T47D (cell line): Measurements from ENCODE around the gene JAK2.
"Not testable (repeated sequence)": the region's sequence is repeated elsewhere in the genome, so short reads cannot be mapped to it uniquely, and the experiment has no call there.

Experiments
- DNase-seq, 2 experiments: peaks; one replicate each; pipeline versions ENCODE4 v3.0.0 to v3.0.0-alpha.2; 2011 to 2012; ENCODE audit warnings: low read depth in 1 of 2, low spot score in 1 of 2
- JUND ChIP-seq: IDR thresholded peaks from 2 replicates; pipeline ENCODE4 v1.6.1; 2012; ENCODE audit warnings: low read depth
- in situ Hi-C: cut with HindIII; loops from 2 replicates; pipeline ENCODE4 v1.10.0; 2016; ENCODE audit warnings: low sequenced_read_pairs, low pct_unique_long_range_greater_than_20kb

The JAK2 gene

GRCh38 chr9:4984621-4985385 lies at the start of gene JAK2:
JAK2 (plus strand) TSS chr9:4985272; CDS start chr9:5021988, 36,716 bp downstream.
- peak; percentile 40; the same call in 1 of the 2 replicates for TF ChIP-seq JUND
- in situ Hi-C loops, result no loop called here

GRCh38 chr9:4936277-4936676 lies 48.8 kb upstream of the JAK2 start:
- TF ChIP-seq JUND, result no peak
- in situ Hi-C loops, result no loop called here
- no peak for DNase-seq

More at GRCh38 chr9:4984621-4985385, at the start of gene JAK2:
- peak; percentile 61 to 96 for DNase-seq

DNA sequence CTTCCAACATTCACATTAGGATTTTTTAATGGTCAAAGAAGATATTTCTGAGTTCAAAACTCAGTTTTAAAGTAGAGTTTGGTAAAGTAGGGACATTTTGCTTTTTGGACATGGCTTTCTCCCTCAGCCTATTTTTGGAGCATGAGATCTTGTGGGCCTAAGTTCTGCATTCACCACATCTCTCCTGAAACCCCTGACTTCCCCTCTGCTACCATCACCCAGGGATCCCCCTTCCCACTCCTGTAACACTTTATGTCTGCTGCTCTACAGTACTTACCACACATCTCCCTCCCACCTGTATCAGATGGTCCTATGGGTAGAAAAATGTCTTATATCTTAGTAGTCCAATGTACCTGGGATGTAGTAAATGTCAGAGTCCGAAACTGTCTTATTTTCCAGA lies 48.2 kb upstream of the JAK2 start:
- in situ Hi-C loops, result no loop called here
- TF ChIP-seq JUND, result no peak
- no peak for DNase-seq

DNA sequence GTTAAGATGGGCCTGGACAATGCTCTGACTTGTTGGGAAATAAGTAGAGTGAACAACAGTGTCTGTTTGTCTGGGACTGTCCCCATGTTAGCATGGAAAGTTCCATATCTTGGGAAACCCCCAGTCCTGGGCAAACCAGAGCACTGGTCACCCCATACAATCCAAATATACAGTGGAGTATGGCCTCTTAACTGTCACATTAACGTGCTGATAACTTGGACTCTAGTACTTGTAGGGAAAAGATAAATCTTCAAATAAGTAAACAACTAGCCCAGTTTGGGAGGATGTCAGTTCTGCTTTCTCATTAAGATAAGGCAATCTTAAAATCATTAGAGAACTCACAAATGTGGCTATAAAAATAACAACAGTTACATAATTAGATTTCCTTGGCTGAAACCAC lies 47.6 kb upstream of the JAK2 start:
- DNase-seq, result no peak
- in situ Hi-C loops, result no loop called here
- TF ChIP-seq JUND, result no peak

DNA sequence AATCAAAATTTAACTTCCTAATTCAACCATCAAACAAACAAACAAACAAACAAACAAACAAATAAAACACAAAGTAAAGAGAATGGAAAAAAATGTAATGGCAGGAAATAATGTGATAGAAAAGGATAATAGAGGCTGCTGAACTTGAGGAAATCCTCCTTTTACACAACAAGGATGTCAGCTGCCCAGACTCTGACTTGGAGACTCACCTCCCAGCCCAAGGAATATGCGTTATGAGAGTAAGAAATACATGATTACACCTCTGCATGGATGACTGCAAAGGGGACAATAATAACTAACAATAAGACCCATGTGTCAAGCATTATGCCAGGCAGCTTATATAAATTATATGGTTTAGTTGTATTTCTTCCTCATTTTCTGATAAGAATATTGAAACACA lies 46.6 kb upstream of the JAK2 start:
- TF ChIP-seq JUND, result no peak
- in situ Hi-C loops, result no loop called here
- DNase-seq, result no peak

- no peak for TF ChIP-seq JUND
- no peak for DNase-seq
- in situ Hi-C loops, result no loop called here
Measured at GRCh38 chr9:4939118-4939561, 45.9 kb upstream of the JAK2 start.

GRCh38 chr9:4942042-4942691 lies 42.9 kb upstream of the JAK2 start:
- DNase-seq, in situ Hi-C loops: not testable (repeated sequence)

- TF ChIP-seq JUND, result no peak
- in situ Hi-C loops, result no loop called here
- no peak for DNase-seq
Measured at GRCh38 chr9:4943346-4943745, 41.7 kb upstream of the JAK2 start.

DNA sequence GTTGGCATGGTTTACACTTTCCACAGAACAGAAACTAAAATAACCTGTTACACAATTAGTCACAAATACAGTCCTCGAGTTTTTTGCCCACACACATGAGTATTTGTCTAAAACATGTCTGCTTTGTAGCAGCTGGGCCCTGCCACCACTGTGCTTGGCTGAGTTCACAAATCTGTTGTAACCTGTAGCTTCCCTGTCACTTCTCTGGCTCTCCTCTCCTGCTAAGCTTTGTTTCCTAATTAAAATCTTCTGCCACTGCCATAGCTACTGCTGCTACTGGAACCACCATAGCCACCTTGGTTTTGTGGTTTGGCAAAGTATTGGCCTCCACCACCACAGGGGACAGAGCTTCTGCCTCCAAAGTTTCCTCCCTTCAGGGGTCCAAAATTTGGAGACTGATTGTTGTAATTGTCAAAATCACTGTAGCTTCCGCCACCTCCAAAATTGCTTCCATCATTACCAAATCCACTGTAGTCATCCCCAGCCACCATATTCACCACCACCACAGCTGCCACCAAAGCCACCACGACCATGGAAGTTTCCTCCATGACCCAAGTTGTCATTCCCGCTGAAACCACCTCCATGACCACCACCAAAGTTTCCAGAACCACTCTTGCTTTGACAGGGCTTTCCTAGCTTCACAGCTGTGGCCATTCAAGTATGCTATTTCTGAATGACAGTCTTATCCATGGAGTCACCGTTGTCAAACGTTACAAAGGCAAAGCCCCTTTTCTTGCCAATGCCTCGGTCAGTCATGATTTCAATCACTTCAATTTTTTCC lies 40.5 kb upstream of the JAK2 start:
- DNase-seq, in situ Hi-C loops: not testable (repeated sequence)

- in situ Hi-C loops, result no loop called here
- TF ChIP-seq JUND, result no peak
- DNase-seq, result no peak
Measured at GRCh38 chr9:4946937-4947336, 38.1 kb upstream of the JAK2 start.

DNA sequence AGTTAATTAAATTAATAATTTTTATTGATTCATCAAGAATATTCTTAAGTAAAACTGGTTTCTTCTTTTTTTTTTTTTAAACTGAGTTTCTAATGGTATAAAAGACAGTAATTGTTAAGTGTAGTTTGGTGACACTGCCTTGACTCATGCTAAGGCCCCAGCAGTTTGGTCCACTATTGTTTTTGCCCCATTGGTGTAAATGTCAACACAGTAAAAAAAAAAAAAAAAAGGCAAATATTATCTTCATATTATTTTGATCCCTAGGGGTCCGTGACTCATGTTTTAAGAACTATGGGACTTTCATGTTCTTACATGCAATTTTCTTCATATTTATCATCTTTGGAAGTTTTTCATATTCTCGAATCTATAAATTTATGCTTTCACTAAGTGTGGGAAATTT lies 29.2 kb upstream of the JAK2 start:
- in situ Hi-C loops, result no loop called here
- DNase-seq, result no peak
- no peak for TF ChIP-seq JUND

- in situ Hi-C loops, result no loop called here
- DNase-seq, result no peak
- TF ChIP-seq JUND, result no peak
Measured at GRCh38 chr9:4959031-4959430, 26.0 kb upstream of the JAK2 start.

GRCh38 chr9:4962085-4962484 lies 23.0 kb upstream of the JAK2 start:
- TF ChIP-seq JUND, result no peak
- no peak for DNase-seq
- in situ Hi-C loops, result no loop called here
